Measurements from ENCODE around the gene TGM5.
"Not testable (repeated sequence)": the region's sequence is repeated elsewhere in the genome, so short reads cannot be mapped to it uniquely, and the experiment has no call there.

Gene TGM5

GRCh38 chr15:43244092-43244491 is 22.6 kb downstream of the TGM5 start:
- no peak for DNase-seq

DNA sequence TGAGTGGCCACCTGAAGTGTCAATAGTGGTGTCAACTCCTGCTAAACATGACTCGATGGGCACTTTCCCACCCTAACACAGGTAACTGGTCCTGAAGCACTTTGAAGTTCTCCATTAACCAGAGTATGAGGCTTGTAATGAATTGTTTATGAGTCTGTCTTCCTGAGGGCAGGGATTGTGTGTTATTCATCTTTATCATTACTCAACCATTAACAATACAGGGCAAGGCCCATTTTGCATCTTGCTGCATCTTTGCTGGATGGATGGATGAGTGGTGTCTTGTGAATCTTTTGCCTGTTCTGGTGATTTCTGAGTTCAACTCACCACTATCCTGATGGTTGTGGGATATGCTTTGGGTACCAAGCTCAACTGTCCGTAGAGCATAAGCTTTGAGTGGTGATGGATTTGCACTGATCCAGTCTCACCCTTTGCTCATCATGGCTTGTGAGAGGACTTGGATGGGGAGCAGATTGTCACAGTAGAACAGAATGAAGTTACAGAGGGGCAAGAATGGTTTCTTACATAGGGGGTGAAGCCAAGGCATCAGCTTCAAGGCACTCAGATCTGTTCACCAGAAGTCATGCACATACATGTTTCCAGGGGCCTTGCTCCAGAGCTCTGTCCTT is 23.6 kb downstream of the TGM5 start:
- no peak for DNase-seq

- no peak for DNase-seq
Measured at GRCh38 chr15:43242616-43243015, 24.1 kb downstream of the TGM5 start.

- no peak for DNase-seq
Measured at GRCh38 chr15:43241100-43241499, 25.6 kb downstream of the TGM5 start.

DNA sequence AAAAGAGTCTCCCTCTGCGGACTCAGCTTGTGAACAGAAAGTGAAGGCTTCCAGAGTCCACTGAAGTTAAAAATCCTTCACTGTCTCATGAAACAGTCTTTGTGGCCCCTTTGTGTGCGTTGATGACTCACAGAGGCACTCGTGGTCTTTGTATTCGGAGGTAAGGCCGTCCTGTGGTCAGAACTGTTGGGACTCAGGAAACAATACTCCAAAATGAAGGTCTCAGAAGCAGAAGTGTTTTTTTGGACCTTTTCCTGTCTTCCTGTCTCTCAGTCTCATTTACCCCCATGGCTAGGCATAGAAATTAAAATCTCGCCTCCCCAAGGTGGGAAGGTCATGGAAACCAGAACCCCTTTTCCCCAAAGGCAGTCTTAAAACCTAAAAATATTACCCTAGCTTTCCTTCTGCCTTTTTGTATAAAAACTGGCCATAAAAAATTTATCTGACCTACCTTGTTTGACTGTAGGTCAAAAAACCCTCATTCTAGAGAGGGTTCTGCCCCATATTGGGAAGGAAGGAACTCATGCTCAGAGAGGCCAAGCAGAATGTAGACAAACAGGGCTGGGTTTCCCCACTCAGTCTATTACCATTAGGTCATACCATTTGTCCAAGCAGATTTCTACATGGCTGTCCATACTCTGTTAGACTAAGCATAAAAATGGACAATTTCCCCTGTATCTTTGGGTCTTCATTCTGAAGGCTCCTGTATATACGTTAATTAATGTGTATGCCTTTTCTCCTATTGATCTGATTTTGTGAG is 26.8 kb downstream of the TGM5 start:
- DNase-seq: peak; percentile 11

DNA sequence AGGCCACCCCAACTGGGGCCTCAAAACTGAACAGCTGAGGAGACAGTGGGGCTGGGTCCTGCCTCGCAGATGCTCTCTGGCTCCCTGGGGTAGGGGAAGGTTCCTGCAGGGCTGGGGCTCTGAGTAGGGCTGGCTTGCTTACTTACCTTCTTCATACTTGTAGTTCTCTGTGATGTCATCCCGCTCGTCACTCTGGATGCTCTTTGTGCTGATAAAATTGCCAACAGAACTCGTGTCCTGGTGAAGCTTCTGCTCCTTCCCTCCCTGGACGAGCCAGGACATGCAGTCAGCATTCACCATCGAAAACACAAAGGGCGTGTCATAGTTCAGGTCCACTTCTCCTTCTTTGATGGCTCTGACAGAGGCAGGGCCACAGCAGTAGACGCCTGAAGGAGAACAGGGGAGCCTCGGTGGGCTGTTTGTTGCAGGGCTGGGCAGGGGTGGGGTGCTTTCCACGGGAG is 28.0 kb downstream of the TGM5 start:
- DNase-seq: no peak

DNA sequence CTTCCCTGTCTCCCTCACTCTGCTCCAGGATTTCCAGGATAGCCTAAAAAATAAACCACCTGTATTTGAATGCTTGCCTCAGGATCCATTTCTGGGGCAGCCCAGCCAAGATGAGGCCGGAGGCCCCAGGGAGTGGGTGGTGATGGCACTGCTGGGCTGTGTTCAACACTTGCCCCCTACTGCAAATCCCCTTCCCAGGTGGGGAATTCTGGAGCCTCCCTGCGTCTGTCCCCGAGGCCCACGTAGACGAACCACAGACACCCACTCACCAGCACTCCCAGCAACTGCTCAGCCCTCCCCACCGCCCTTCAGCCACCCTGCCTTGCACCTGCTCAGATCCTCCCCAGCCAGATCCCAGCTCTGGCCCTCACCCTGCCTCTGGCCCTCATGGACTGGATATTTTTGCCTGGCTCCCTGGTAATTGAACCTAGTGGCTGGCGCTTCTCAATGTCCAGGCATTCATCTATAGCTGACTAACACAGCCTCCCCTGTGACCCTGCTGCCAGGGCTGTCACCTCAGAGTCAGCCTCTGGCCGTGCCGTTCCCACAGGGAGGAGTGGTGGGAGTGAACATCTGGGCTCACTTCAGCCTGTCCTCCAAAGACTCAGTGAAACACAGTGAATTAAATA is 28.8 kb downstream of the TGM5 start:
- no peak for DNase-seq

DNA sequence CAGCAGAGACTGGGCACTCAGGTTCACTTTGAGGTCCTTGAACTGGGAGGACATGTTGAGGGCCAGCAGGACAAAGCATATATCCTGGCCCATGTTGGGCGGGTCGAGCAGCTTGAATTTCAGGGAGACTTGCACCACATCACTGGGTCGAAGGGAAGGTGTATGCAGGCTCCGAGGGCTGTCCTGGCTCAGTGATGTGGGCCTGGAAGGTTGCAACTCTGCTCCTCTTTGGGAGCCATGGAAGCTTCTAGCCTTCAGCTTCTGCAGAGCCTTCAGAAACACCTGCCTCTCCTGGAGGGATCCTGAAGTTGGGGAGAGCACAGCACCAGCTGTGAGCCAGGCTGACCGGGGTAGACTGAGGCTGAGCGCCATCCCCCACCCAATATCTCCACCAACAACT is 31.2 kb downstream of the TGM5 start:
- DNase-seq: no peak

DNA sequence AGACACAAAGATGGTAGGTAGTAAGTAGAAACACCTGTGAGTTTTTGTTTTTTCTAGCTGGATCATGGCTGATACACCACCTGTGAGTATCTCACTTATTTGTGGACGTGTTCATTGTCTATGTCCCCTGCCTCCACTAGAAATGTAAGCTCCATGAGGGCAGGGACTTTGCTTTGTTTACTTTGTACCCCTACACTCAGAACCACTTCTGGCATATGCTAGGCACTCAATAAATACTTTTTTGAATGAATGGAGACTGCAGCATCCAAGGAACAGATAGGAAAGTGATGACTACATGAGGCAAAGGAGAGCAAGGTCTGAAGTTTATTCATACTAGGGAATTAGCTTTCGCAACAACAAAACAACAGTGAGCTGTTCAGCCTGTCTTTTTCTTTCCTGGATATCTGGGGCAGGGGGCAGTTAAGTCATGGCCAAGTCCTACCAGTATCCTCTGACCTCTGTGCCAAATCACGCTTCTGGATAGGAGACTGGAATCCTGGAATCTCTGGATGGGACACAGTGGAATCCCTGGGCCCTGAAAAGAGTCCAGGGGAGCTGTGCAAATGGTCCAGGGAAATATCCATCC is 34.3 kb downstream of the TGM5 start:
- DNase-seq: no peak

DNA sequence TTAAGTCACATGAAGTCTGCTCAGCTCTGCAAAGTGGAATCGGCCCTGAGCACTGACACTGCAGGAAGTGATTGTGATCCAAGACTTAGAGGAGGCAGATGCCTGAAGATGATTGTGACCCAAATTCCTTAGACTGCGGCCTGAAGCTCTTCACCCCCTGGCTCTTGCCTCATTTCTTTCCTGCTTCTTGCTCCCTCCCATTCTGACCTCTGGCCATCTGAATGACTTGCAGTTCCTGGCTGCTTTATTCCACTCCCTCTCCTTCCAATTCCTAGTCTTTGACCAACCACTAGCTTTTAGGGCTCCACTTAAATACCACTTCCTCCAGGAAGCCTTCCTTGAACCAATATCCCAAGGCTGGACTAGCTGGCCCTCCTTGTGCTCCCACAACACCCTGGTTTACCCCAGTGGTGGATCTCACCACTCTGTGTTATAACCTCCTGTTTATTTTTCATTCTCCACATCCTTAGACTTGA is 36.0 kb downstream of the TGM5 start:
- DNase-seq: peak; percentile 57

DNA sequence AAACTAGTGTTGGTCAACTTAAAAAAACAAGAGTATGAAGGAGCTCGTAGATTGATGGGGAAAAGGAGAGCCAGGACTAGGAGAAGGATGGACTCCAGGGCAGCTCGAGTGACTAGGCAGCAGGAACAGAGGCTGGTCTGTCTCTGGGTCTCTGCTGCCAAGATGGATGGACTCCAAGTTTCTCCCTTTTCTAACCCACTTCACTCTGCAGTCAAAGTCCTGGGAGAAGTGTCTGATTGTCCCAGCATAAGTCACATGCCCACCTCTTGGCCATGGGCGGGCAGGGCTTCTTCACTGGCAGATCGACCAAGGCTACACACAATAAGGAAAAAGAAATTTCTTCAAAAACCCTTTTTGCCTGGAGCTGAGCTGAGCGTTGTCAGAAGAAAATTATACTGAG is 36.8 kb downstream of the TGM5 start:
- no peak for DNase-seq

- no peak for DNase-seq
Measured at GRCh38 chr15:43226436-43227305, 40.1 kb downstream of the TGM5 start.

- not testable (repeated sequence) for DNase-seq
Measured at GRCh38 chr15:43225950-43226255, 40.8 kb downstream of the TGM5 start.

GRCh38 chr15:43225201-43225949 is 41.4 kb downstream of the TGM5 start:
- DNase-seq: peak; percentile 72

DNA sequence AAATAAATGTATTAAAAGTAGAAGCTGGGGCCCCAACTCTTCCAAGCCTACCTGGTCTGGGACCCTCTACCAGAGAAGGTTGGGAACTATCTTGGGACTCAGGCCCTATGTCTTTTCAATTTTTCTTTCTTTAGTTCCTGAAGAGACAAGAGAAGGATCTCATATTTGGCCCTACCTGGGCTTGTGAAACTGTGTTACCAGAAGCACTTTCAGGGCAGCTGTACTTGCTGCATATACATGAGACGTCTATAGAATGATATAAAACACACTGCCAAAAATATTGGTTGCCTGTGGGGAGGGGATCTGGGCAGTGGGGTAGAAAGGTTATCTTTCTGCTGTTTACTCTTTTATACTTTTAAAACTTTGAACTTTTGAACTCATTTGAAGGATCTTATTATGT is 45.3 kb downstream of the TGM5 start:
- no peak for DNase-seq

DNA sequence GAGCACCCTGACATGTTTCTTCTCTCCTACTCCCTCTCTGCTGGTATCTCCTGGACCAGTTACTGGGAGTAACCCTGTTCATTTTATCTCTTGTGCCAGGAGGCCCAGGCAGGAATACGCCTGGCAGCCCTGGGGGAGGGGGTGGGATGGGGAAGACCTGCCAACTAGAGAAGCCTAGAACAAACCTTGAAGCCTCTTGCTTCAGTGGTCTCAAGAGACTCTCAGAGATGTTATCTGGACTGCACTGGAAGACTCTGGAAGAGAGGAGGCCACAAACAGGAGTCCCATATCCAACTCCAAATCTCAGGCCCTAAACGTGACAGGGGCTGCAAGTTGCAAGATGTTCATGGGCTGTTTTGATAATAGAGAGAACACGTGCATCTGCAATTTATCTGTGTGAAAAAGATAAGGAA is 45.7 kb downstream of the TGM5 start, which contains the start of gene EPB42:
Gene EPB42 (minus strand): TSS at position 28 of the 413 bp plus-strand sequence. CDS start 193 bp downstream, outside the sequence.
- no peak for DNase-seq

DNA sequence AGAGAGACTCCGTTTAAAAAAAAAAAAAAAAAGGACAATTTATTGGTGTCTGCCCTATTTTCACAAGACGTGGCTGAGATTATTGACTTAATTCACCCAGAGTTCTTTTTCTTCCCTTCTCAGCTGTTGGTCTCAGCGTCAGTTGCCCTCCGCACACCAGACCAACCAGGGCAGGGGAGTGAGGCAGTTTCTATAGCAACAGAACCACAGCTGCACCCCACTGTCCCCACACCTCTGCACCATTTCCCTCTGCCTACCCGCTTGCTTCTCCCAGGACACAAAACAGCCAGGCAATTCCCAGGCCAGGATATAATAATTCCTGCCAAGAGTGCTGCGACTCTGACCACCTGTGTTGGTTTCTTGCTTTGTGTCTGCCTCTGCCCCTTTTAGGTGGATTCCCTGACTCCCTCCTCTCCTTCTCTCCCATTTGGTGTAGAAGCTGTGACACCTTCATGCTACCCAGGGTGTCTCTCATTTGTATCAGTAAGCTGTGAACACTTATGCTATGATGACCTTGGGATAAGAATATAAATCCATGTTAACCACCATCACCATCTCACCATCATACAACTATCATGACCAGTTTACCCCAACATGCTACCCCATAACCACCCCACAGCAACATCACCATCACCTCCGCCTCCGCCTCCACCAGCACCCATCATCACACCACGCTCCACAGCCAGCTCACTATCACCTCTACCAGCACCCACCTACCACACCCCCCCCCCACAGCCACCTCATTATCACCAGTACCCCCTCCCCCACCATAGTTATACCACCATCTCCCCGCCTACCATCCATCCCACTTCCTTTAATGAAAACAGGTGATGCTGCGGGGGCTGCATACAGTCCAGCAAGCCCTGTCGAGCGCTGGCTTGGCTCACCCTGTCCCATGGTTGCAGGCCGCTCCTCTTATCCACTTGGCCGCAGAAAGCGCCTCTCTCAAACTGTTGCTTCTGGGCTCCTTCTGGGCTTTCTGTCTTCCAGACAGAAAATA is 46.5 kb downstream of the TGM5 start:
- no peak for DNase-seq

- peak; percentile 48 for DNase-seq
Measured at GRCh38 chr15:43218908-43219706, 47.6 kb downstream of the TGM5 start.

DNA sequence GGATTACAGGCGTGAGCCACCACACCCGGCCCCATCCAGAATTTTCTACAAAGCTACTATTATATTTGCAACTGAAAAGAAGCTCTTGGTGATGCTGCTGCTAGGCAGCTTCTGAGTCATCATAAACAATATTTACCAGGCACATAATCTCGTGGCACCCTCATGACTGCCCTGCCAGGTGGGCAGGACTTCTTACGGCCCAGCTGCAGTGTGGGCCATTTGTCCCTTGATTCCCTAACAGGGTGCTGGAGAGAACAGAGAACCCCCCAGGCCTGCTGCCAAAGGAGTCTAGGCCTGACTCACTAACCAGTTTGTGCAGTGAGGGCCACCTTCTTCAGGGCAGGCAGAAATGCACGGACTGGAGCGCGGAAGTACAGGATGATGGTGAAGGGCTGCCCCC is 50.8 kb downstream of the TGM5 start:
- DNase-seq: no peak
